ENCODE results near the gene ADRA2B. TPM values are rescaled to one million over a fixed set of nuclear protein-coding genes. Genes with fewer than 3 reads are reported as not detected.

ADRA2B gene
- total RNA-seq, 2 donors from 2014 or later, result 0.47 to 1.4 TPM

- Histone ChIP-seq H3K27ac (no peak overlapping the region), H3K36me3 (no peaks in the 10 kb centered on the region), H3K27me3 (peaks cover 3 to 6% of the 10 kb centered on the region in 2 donors), H3K4me1 (peaks cover 0 to 20% of the 10 kb centered on the region in 2 donors), H3K4me3 (no peak overlapping the region), H3K9me3 (no peaks in the 10 kb centered on the region)
- no peak for DNase-seq (ENCODE audit: low spot score)
- TF ChIP-seq, protein P1, sequence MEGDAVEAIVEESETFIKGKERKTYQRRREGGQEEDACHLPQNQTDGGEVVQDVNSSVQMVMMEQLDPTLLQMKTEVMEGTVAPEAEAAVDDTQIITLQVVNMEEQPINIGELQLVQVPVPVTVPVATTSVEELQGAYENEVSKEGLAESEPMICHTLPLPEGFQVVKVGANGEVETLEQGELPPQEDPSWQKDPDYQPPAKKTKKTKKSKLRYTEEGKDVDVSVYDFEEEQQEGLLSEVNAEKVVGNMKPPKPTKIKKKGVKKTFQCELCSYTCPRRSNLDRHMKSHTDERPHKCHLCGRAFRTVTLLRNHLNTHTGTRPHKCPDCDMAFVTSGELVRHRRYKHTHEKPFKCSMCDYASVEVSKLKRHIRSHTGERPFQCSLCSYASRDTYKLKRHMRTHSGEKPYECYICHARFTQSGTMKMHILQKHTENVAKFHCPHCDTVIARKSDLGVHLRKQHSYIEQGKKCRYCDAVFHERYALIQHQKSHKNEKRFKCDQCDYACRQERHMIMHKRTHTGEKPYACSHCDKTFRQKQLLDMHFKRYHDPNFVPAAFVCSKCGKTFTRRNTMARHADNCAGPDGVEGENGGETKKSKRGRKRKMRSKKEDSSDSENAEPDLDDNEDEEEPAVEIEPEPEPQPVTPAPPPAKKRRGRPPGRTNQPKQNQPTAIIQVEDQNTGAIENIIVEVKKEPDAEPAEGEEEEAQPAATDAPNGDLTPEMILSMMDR (IDR thresholded peaks at IDR 0.05), result no peak
Measured at GRCh38 chr2:96117701-96118588, 1.6 kb upstream of the ADRA2B start.

- Histone ChIP-seq H3K36me3 (no peaks in the 10 kb centered on the region), H3K9me3 (no peaks in the 10 kb centered on the region), H3K27ac (peak overlapping the region in 1 of 2 donors; percentile 70), H3K4me3 (peak overlapping the region; percentile 45 to 70), H3K27me3 (peaks cover 3 to 6% of the 10 kb centered on the region in 2 donors), H3K4me1 (peaks cover 0 to 20% of the 10 kb centered on the region in 2 donors)
- no peak for DNase-seq (ENCODE audit: low spot score)
- TF ChIP-seq, protein P1 (IDR thresholded peaks at IDR 0.05), result peak; percentile 90 to 91
Measured at GRCh38 chr2:96116879-96117533, 635 bp upstream of the ADRA2B start.

GRCh38 chr2:96115631-96116423 is 544 bp downstream of the ADRA2B start:
- peaks cover 0 to 20% of the 10 kb centered on the region in 2 donors for H3K4me1 ChIP-seq
- H3K36me3 ChIP-seq, result no peaks in the 10 kb centered on the region
- peaks cover 3 to 6% of the 10 kb centered on the region in 2 donors for H3K27me3 ChIP-seq
- no peaks in the 10 kb centered on the region for H3K9me3 ChIP-seq
- TF ChIP-seq, protein P1 (IDR thresholded peaks at IDR 0.05), result no peak
- no peak for DNase-seq (ENCODE audit: low spot score)
- H3K4me3 ChIP-seq, result peak overlapping the region; percentile 45 to 70
- H3K27ac ChIP-seq, result peak overlapping the region in 1 of 2 donors; percentile 70

DNA sequence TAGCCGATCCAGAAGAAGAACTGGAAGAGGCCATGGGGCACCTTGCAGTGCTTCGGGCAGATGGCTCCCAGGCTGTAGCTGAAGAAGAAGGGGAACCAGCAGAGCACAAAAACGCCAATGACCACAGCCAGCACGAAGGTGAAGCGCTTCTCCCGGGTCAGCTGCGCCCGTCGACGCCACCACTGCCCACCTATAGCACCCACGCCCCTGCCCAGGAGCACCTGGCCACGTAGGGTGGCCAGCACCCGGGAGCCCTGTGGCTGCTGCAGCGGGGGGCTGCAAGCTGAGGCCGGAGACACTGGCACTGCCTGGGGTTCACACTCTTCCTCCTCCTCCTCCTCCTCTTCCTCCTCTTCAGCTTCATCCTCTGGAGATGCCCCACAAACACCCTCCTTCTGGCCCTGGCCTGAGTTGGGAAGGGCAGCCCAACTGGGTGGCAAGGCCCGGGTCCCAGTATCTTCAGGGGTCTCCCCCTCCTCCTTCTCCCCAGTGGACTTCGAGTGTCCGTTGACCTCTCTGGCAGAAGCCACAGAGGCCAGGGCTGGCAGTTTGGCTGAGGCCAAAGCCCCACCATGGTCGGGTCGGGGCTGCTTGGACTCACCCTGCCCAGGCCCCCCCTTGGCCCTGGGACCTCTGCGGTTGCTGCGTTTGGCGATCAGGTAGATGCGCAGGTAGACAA is 1.3 kb downstream of the ADRA2B start:
- Histone ChIP-seq H3K36me3 (no peaks in the 10 kb centered on the region), H3K4me1 (peaks cover 0 to 21% of the 10 kb centered on the region in 2 donors), H3K4me3 (peak overlapping the region in 1 of 2 donors; percentile 70), H3K27ac (no peak overlapping the region), H3K9me3 (no peaks in the 10 kb centered on the region), H3K27me3 (peaks cover 3 to 6% of the 10 kb centered on the region in 2 donors)
- TF ChIP-seq, protein P1 (IDR thresholded peaks at IDR 0.05), result no peak
- no peak for DNase-seq (ENCODE audit: low spot score)

- H3K27ac ChIP-seq, result no peak overlapping the region
- peaks cover 3 to 6% of the 10 kb centered on the region in 2 donors for H3K27me3 ChIP-seq
- no peaks in the 10 kb centered on the region for H3K36me3 ChIP-seq
- no peak for DNase-seq (ENCODE audit: low spot score)
- H3K4me3 ChIP-seq, result peak overlapping the region in 1 of 2 donors; percentile 70
- peaks cover 0 to 26% of the 10 kb centered on the region in 2 donors for H3K4me1 ChIP-seq
- TF ChIP-seq, protein P1 (IDR thresholded peaks at IDR 0.05), result no peak
- H3K9me3 ChIP-seq, result no peaks in the 10 kb centered on the region
Measured at GRCh38 chr2:96114546-96114902, 1.8 kb downstream of the ADRA2B start.
